ENCODE measurements around the gene ZNF426. TPM values are rescaled to one million over a fixed set of nuclear protein-coding genes. Genes with fewer than 3 reads are reported as not detected.
"Not testable (repeated sequence)": the region's sequence is repeated elsewhere in the genome, so short reads cannot be mapped to it uniquely, and the experiment has no call there.

Gene ZNF426
- total RNA-seq, 1 donor from 2014 or later: 24.2 TPM

GRCh38 chr19:9570255-9570654 lies 31.8 kb upstream of the ZNF426 start:
- no peaks in the 10 kb centered on the region for H3K27me3 Mint-ChIP-seq
- H3K4me1 Mint-ChIP-seq (ENCODE audit: low read depth): no peaks in the 10 kb centered on the region
- no peak overlapping the region for H3K27ac Mint-ChIP-seq
- peaks cover 56% of the 10 kb centered on the region for H3K9me3 Mint-ChIP-seq (ENCODE audit: low read depth)
- no peak for DNase-seq (ENCODE audit: low spot score, unreplicated experiment)
- TF ChIP-seq CTCF (IDR thresholded peaks at IDR 0.05; ENCODE audit: unreplicated experiment): no peak
- no peak overlapping the region for H3K4me3 Mint-ChIP-seq (ENCODE audit: low read depth)
- H3K36me3 Mint-ChIP-seq (ENCODE audit: insufficient read depth): peaks cover 84% of the 10 kb centered on the region

GRCh38 chr19:9566729-9567128 lies 28.3 kb upstream of the ZNF426 start:
- Mint-ChIP-seq H3K36me3 (ENCODE audit: insufficient read depth) (peaks cover 88% of the 10 kb centered on the region), H3K27me3 (no peaks in the 10 kb centered on the region), H3K4me1 (ENCODE audit: low read depth) (no peaks in the 10 kb centered on the region), H3K4me3 (ENCODE audit: low read depth) (no peak overlapping the region), H3K27ac (peak overlapping the region; percentile 95), H3K9me3 (ENCODE audit: low read depth) (peaks cover 49% of the 10 kb centered on the region)
- DNase-seq (ENCODE audit: low spot score, unreplicated experiment): no peak
- no peak for TF ChIP-seq CTCF (IDR thresholded peaks at IDR 0.05; ENCODE audit: unreplicated experiment)

- H3K36me3 Mint-ChIP-seq (ENCODE audit: insufficient read depth): peaks cover 89% of the 10 kb centered on the region
- peaks cover 46% of the 10 kb centered on the region for H3K9me3 Mint-ChIP-seq (ENCODE audit: low read depth)
- H3K4me3 Mint-ChIP-seq (ENCODE audit: low read depth): no peak overlapping the region
- H3K27me3 Mint-ChIP-seq: no peaks in the 10 kb centered on the region
- no peaks in the 10 kb centered on the region for H3K4me1 Mint-ChIP-seq (ENCODE audit: low read depth)
- DNase-seq (ENCODE audit: low spot score, unreplicated experiment): no peak
- H3K27ac Mint-ChIP-seq: peak overlapping the region; percentile 95
- no peak for TF ChIP-seq CTCF (IDR thresholded peaks at IDR 0.05; ENCODE audit: unreplicated experiment)
These were observed 27.7 kb upstream of the ZNF426 start for GRCh38 chr19:9565900-9566705.

- no peak overlapping the region for H3K27ac Mint-ChIP-seq
- no peak for DNase-seq (ENCODE audit: low spot score, unreplicated experiment)
- H3K9me3 Mint-ChIP-seq (ENCODE audit: low read depth): peaks cover 24% of the 10 kb centered on the region
- TF ChIP-seq CTCF (IDR thresholded peaks at IDR 0.05; ENCODE audit: unreplicated experiment): no peak
- peaks cover 7% of the 10 kb centered on the region for H3K36me3 Mint-ChIP-seq (ENCODE audit: insufficient read depth)
- H3K4me3 Mint-ChIP-seq (ENCODE audit: low read depth): no peak overlapping the region
- H3K4me1 Mint-ChIP-seq (ENCODE audit: low read depth): no peaks in the 10 kb centered on the region
- H3K27me3 Mint-ChIP-seq: no peaks in the 10 kb centered on the region
These were observed 14.3 kb upstream of the ZNF426 start for GRCh38 chr19:9552536-9553274.

GRCh38 chr19:9547870-9548269 lies 9.4 kb upstream of the ZNF426 start:
- no peak for DNase-seq (ENCODE audit: low spot score, unreplicated experiment)
- no peak overlapping the region for H3K4me3 Mint-ChIP-seq (ENCODE audit: low read depth)
- peaks cover 18% of the 10 kb centered on the region for H3K9me3 Mint-ChIP-seq (ENCODE audit: low read depth)
- H3K4me1 Mint-ChIP-seq (ENCODE audit: low read depth): no peaks in the 10 kb centered on the region
- H3K27ac Mint-ChIP-seq: no peak overlapping the region
- no peaks in the 10 kb centered on the region for H3K27me3 Mint-ChIP-seq
- H3K36me3 Mint-ChIP-seq (ENCODE audit: insufficient read depth): peaks cover 5% of the 10 kb centered on the region
- no peak for TF ChIP-seq CTCF (IDR thresholded peaks at IDR 0.05; ENCODE audit: unreplicated experiment)

- H3K27me3 Mint-ChIP-seq: not testable (repeated sequence)
These were observed 2.8 kb upstream of the ZNF426 start for GRCh38 chr19:9541281-9541680.

GRCh38 chr19:9539921-9540320 lies 1.5 kb upstream of the ZNF426 start:
- Mint-ChIP-seq H3K4me3 (ENCODE audit: low read depth) (peak overlapping the region; percentile 55), H3K9me3 (ENCODE audit: low read depth) (peaks cover 34% of the 10 kb centered on the region), H3K27ac (peak overlapping the region; percentile 100), H3K36me3 (ENCODE audit: insufficient read depth) (peaks cover 44% of the 10 kb centered on the region)
- not testable (repeated sequence) for H3K4me1 Mint-ChIP-seq (ENCODE audit: low read depth); DNase-seq (ENCODE audit: low spot score, unreplicated experiment); H3K27me3 Mint-ChIP-seq

More at GRCh38 chr19:9541281-9541680, 2.8 kb upstream of the ZNF426 start:
- not testable (repeated sequence) for H3K4me1 Mint-ChIP-seq (ENCODE audit: low read depth); H3K4me3 Mint-ChIP-seq (ENCODE audit: low read depth); DNase-seq (ENCODE audit: low spot score, unreplicated experiment); H3K27ac Mint-ChIP-seq
- Mint-ChIP-seq H3K9me3 (ENCODE audit: low read depth) (peaks cover 22% of the 10 kb centered on the region), H3K36me3 (ENCODE audit: insufficient read depth) (peaks cover 30% of the 10 kb centered on the region)

GRCh38 chr19:9539201-9539600 lies 756 bp upstream of the ZNF426 start:
- not testable (repeated sequence) for DNase-seq (ENCODE audit: low spot score, unreplicated experiment); H3K27me3 Mint-ChIP-seq; H3K4me1 Mint-ChIP-seq (ENCODE audit: low read depth)
- peak overlapping the region; percentile 99 for H3K4me3 Mint-ChIP-seq (ENCODE audit: low read depth)
- peaks cover 36% of the 10 kb centered on the region for H3K9me3 Mint-ChIP-seq (ENCODE audit: low read depth)
- H3K27ac Mint-ChIP-seq: peak overlapping the region; percentile 100
- peaks cover 51% of the 10 kb centered on the region for H3K36me3 Mint-ChIP-seq (ENCODE audit: insufficient read depth)
